ENCODE results near the gene CCDC63.

GRCh38 chr12:110844131-110844530 is 2.7 kb upstream of the CCDC63 start:
- no peak for TF ChIP-seq CTCF (conservative IDR thresholded peaks at IDR 0.05 in 1 of 2, IDR thresholded peaks at IDR 0.05 in 1 of 2; ENCODE audit: extremely low read depth in 1 of 2, insufficient read depth in 1 of 2, low read depth in 1 of 2, low read length in 2 of 2)
- no peak for TF ChIP-seq EZH2 (IDR thresholded peaks at IDR 0.05; ENCODE audit: borderline replicate concordance, low read length)
